ENCODE results near the gene THBS3. TPM values are rescaled to one million over a fixed set of nuclear protein-coding genes. Genes with fewer than 3 reads are reported as not detected.

The THBS3 gene
- total and polyA plus RNA-seq, 9 of the 15 experiments (the other 6 are each of a cell fraction or from before 2014, with no cell fraction given) = 0.59 to 8.3 (median 3.2) TPM

DNA sequence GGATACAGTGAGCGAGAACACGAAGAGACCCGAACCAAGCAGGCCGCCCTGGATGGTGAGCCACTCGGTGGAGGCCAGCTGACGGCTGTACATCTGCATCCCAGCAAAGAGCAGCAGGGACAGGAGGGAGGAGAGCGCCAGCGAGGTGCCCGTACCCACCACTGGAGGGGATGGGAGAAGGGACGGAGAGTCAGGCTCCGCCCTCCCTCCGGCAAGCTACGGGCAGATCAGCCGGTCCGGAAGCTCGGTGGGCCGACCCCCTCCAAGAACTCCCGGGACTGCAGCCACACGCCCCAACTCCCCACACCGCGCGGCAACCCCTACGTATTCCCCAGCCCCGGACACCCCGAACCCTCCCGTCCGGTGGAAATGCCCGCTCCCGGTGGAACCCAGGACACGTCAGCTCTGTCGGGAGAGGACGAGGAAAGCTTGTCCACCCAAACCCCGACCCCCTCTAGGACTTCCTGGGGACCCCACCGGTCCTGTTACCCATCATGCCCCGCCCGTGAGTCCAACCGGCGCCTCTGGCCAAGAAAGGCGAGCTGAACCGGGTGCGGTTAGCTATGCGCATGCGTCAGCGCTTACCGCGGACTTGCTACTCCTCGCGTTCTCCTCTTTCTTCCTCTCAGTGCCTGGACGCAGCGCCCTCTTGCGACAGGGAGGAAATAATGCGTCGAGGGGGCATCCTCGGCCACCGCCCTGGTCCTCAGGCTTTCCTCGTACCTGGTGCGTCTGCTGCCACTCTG is 34.8 kb downstream of the THBS3 start, which contains the start of gene KRTCAP2 (continued):
- TF ChIP-seq, protein P1, sequence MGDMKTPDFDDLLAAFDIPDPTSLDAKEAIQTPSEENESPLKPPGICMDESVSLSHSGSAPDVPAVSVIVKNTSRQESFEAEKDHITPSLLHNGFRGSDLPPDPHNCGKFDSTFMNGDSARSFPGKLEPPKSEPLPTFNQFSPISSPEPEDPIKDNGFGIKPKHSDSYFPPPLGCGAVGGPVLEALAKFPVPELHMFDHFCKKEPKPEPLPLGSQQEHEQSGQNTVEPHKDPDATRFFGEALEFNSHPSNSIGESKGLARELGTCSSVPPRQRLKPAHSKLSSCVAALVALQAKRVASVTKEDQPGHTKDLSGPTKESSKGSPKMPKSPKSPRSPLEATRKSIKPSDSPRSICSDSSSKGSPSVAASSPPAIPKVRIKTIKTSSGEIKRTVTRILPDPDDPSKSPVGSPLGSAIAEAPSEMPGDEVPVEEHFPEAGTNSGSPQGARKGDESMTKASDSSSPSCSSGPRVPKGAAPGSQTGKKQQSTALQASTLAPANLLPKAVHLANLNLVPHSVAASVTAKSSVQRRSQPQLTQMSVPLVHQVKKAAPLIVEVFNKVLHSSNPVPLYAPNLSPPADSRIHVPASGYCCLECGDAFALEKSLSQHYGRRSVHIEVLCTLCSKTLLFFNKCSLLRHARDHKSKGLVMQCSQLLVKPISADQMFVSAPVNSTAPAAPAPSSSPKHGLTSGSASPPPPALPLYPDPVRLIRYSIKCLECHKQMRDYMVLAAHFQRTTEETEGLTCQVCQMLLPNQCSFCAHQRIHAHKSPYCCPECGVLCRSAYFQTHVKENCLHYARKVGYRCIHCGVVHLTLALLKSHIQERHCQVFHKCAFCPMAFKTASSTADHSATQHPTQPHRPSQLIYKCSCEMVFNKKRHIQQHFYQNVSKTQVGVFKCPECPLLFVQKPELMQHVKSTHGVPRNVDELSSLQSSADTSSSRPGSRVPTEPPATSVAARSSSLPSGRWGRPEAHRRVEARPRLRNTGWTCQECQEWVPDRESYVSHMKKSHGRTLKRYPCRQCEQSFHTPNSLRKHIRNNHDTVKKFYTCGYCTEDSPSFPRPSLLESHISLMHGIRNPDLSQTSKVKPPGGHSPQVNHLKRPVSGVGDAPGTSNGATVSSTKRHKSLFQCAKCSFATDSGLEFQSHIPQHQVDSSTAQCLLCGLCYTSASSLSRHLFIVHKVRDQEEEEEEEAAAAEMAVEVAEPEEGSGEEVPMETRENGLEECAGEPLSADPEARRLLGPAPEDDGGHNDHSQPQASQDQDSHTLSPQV (IDR thresholded peaks at IDR 0.05) = no peak
- TF ChIP-seq MIER1 (IDR thresholded peaks at IDR 0.05; ENCODE audit: low read depth) (no peak; the same call in 1 of the 2 replicates), KHSRP (IDR thresholded peaks at IDR 0.05) (no peak), ARID2 (IDR thresholded peaks at IDR 0.05) (no peak), HNRNPL (IDR thresholded peaks at IDR 0.05; ENCODE audit: low read depth, low read length) (no peak), ZNF12 (CRISPR knock-in tag; IDR thresholded peaks at IDR 0.05) (no peak)
- TF ChIP-seq, protein P2, sequence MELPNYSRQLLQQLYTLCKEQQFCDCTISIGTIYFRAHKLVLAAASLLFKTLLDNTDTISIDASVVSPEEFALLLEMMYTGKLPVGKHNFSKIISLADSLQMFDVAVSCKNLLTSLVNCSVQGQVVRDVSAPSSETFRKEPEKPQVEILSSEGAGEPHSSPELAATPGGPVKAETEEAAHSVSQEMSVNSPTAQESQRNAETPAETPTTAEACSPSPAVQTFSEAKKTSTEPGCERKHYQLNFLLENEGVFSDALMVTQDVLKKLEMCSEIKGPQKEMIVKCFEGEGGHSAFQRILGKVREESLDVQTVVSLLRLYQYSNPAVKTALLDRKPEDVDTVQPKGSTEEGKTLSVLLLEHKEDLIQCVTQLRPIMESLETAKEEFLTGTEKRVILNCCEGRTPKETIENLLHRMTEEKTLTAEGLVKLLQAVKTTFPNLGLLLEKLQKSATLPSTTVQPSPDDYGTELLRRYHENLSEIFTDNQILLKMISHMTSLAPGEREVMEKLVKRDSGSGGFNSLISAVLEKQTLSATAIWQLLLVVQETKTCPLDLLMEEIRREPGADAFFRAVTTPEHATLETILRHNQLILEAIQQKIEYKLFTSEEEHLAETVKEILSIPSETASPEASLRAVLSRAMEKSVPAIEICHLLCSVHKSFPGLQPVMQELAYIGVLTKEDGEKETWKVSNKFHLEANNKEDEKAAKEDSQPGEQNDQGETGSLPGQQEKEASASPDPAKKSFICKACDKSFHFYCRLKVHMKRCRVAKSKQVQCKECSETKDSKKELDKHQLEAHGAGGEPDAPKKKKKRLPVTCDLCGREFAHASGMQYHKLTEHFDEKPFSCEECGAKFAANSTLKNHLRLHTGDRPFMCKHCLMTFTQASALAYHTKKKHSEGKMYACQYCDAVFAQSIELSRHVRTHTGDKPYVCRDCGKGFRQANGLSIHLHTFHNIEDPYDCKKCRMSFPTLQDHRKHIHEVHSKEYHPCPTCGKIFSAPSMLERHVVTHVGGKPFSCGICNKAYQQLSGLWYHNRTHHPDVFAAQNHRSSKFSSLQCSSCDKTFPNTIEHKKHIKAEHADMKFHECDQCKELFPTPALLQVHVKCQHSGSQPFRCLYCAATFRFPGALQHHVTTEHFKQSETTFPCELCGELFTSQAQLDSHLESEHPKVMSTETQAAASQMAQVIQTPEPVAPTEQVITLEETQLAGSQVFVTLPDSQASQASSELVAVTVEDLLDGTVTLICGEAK (IDR thresholded peaks at IDR 0.05) = 0 out of 2 replicates have a peak, but pooled peaks have one; percentile 11
- TF ChIP-seq, protein P2 (CRISPR knock-in tag; IDR thresholded peaks at IDR 0.05) = no peak
- TF ChIP-seq, protein P3, sequence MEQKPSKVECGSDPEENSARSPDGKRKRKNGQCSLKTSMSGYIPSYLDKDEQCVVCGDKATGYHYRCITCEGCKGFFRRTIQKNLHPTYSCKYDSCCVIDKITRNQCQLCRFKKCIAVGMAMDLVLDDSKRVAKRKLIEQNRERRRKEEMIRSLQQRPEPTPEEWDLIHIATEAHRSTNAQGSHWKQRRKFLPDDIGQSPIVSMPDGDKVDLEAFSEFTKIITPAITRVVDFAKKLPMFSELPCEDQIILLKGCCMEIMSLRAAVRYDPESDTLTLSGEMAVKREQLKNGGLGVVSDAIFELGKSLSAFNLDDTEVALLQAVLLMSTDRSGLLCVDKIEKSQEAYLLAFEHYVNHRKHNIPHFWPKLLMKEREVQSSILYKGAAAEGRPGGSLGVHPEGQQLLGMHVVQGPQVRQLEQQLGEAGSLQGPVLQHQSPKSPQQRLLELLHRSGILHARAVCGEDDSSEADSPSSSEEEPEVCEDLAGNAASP (IDR thresholded peaks at IDR 0.05) = no peak
